Retina (tissue), 1 donor: Measurements from ENCODE around the gene TTC39C.
"Not testable (repeated sequence)": the region's sequence is repeated elsewhere in the genome, so short reads cannot be mapped to it uniquely, and the experiment has no call there.

ENCODE experiments used
- DNase-seq: peaks from one replicate; pipeline ENCODE4 v3.0.0-alpha.2; 2016

The TTC39C gene

GRCh38 chr18:24138789-24139616 lies 124.4 kb downstream of the TTC39C start, which contains the start of gene CABYR:
Gene CABYR, plus strand, starts transcription at chr18:24139062. Its CDS starts 4,053 bp downstream, at chr18:24143115.
- peak; percentile 84 for DNase-seq

- no peak for DNase-seq
Measured at GRCh38 chr18:24140697-24141096, 126.1 kb downstream of the TTC39C start.

- no peak for DNase-seq
Measured at GRCh38 chr18:24142376-24142775, 127.8 kb downstream of the TTC39C start.

- not testable (repeated sequence) for DNase-seq
Measured at GRCh38 chr18:24149591-24149990, 135.0 kb downstream of the TTC39C start.

DNA sequence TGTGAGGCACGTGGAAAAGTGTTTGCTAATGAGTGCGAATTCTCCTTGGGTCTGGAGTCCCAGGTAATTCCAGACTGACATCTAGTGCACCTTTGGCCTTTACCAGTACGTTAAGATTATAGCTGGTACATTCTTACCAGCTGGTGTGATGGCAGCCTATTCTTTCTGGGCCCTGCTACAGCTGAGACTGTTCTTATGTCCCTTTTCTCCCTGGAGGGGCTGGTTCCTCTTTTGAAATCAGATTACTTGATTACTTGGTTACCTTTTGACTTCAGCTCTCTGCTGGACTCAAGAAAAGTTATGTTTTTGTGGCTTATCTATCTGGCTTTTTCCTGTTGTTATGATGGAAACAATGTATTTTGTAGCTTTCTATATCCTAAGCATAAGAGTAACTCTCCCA lies 138.8 kb downstream of the TTC39C start:
- DNase-seq: no peak

DNA sequence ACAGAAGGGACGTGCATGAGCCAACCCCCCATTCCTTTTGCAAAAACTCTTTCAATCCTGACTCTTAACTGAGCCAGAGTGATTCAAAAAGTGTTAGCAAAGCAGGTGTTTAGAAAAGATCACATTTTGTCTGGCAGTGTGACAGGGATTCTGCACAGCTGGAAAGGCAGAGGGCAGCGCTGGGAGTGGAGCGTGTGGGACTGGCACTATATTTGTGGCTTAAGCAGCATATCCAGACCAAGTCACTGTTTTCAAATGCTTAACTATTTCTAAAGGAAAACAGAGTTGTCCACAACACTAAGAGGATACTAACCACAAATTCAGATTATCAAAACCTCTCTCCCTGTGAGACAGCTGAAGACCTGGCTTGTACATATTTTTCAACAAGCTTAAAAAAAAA lies 143.3 kb downstream of the TTC39C start:
- DNase-seq: no peak

DNA sequence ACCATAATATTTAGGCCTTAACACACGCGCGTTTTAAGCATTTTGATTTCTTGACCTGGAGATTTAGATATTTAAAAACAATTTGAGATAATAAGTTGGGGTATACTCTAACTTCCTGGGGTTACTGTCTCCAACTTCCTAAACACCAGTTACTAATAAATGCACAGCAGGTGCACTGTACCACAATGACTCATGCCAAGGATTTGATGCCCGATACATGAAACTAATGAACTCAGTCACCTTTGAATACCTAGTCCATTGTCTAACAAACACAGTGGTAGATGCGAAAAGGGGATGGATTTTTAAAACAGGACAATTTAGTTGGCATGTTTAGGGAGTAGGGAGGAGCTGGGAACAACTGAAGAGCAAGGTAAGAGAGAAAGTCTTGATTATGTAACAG lies 145.5 kb downstream of the TTC39C start:
- DNase-seq: no peak

GRCh38 chr18:24161304-24161703 lies 146.8 kb downstream of the TTC39C start:
- DNase-seq: no peak

- DNase-seq: no peak
Measured at GRCh38 chr18:24168496-24168895, 153.9 kb downstream of the TTC39C start.

DNA sequence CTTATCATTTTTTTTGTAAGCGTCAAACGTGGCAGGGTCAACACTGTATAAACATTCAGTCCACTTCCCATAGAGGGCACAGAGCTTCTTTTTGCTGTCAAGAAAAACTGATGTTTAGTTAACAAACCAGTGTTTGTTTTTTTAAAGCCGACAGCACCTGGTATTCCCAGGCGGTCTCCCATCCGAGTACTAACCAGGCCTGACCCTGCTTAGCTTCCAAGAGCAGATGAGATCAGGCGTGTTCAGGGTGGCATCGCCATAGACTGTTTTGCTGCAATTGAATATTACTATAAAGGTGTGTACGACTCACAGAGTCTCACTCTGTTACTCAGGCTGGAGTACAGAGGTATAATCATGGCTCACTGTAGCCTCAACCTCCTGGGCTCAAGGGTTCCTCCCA lies 155.8 kb downstream of the TTC39C start:
- DNase-seq: no peak

DNA sequence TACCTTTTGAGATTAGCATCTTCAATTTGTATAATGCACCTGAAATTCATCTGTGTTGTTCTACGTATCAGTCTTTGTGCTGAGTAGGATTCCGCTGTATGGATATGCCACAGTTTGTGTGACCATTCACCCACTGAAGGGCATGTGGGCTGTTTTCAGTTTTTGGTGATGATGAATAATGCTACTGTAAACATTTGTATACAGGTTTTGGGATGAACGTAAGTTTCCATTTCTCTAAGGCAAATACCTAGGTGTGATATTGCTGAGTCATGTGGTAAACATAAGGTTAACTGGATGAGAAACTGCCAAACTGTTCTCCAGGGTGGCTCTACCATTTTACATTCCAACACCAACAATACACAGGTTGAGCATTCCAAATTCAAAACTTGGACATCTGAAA lies 159.4 kb downstream of the TTC39C start:
- no peak for DNase-seq

- DNase-seq: peak; percentile 61
Measured at GRCh38 chr18:24176727-24177416, 162.3 kb downstream of the TTC39C start.

DNA sequence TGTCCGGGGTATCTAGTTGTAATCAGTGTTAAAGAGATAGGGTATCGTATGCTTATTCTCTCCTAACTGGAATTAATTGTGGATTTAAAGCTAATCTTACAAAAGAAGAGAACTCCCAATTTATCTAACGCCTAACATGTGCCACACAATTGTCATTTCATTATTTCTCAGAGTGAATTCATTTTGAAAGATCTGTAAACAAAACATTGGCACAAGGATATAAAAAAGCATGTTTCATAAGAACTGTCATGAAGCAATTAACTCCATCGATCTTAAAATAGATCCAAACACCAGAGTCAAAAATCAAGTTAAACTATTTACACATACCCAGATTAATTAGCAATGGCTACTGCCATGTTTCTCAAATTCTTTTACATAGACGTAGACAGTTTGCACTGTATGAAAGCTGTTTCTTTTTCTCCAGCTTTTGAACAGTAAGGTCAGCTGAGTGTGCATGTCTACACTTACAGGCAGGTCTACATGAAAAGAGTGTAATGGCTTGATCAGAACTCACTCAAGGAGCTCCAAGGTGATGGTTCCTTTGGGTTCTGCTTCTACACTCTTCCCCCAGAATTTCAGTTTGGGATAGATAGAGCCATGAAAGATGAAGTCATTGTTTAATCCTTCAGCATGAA lies 163.1 kb downstream of the TTC39C start:
- DNase-seq: no peak

DNA sequence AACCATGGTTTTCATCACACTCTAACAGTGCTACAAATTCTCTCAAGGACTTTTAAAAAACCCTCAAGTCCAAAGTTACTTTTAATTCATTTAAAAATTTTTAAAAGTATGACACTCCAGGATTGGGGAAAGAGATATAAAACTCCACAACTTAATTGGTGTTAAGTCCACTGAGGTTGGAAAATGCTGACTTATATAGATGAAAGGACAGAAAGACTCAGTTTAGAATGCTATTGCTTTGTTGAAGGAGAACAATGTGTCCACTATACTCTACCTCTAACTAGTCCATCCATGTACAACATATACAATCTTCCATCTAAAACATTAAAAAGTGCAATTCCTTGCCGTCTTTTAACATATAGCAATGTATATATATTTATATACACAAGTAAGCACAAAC lies 165.5 kb downstream of the TTC39C start:
- no peak for DNase-seq

- no peak for DNase-seq
Measured at GRCh38 chr18:24181806-24182205, 167.3 kb downstream of the TTC39C start.
